GM19099 (cell line): ENCODE measurements around the gene EPHA3.

Source experiments
- POLR2A ChIP-seq: IDR thresholded peaks from 3 replicates; pipeline ENCODE4 v1.6.1; 2011; ENCODE audit warnings: low read depth; ENCODE audit not compliant: insufficient read length; ENCODE audit errors: extremely low read depth

The EPHA3 gene

DNA sequence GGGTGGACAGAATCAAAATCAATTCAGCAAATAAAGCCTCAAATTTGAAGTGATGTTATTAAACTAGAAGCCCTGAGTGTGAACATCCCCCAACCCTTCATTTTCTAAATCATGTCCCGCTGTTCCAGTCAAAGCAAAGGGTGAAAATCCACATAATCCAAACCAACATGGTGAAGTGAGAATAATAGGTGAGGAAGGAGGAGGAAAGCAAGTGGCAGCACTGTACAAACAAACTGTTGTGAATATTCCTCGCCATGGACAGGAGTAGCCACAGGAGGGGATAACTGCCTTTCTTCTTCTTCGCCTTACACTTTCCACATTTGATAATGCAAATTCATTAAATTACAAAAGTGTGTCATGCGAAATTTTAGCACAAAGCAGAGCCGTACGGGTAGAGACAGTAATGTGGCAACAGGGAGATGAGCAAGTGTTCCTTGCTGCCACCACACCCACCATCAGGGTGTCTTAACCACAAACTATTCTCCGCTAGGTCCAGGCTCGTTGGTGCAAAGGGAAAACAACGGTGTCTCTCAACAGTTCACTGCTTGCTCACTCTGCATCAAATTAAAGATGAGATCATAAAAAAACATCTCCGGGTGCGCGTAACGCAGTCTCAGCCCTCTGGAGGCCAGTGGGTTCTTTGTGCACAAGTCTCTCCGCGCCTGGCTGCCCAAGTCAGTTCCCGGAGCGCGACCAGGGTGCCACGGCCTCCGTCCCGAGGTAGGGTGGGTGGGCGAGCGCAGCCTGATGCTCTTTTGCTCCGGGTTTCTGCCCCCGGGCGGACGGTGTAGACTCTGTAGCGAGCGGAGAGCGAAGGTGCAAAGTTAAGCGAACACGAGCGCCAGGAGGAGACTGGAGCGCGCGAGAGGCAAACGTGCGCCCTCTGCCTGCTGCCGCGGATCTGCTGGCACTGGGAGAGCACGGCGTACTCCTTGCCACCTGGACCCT lies 6.7 kb downstream of the EPHA3 start:
- no peak for TF ChIP-seq POLR2A

GRCh38 chr3:89114841-89115223 lies 7.4 kb downstream of the EPHA3 start:
- TF ChIP-seq POLR2A, result no peak

- no peak for TF ChIP-seq POLR2A
Measured at GRCh38 chr3:89116476-89116875, 9.1 kb downstream of the EPHA3 start.

GRCh38 chr3:89138048-89138447 lies 30.6 kb downstream of the EPHA3 start:
- no peak for TF ChIP-seq POLR2A

DNA sequence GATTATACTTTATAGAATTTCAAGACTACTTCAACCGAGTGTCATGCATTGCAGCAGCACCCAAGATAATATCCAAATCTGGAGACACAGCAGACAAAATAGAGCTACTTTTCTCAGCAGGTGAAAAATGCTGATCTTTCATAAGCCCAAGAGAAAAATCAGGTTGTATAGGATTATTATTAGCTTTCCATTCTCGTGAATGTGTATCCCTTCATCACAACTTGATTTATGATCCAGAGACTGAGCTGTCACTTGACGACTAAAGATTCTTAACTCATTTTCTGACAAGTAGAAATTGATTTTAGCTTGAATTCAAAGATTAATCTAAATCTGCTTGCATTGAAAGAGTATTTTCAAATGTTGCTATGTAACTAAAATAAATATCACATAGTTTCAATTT lies 32.4 kb downstream of the EPHA3 start:
- no peak for TF ChIP-seq POLR2A

- no peak for TF ChIP-seq POLR2A
Measured at GRCh38 chr3:89144080-89144479, 36.7 kb downstream of the EPHA3 start.

GRCh38 chr3:89145995-89146394 lies 38.6 kb downstream of the EPHA3 start:
- TF ChIP-seq POLR2A, result no peak

DNA sequence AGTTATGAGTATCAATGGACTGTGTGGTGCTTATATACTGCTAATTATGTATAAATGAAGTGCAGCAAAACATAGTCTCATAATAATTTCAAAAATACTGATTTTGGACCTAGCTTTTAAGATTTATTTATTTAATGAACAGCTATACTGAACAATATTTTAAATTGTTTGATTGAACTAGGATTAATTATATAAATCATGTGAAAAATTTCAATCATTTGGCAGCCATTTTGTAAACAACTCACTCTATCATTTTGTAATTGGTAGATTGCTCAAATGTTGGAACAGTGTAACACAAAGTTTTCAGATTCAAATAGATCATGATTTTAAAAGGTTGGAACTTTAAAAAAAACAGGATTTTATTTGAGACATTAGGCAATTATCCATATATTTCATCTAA lies 47.0 kb downstream of the EPHA3 start:
- no peak for TF ChIP-seq POLR2A

DNA sequence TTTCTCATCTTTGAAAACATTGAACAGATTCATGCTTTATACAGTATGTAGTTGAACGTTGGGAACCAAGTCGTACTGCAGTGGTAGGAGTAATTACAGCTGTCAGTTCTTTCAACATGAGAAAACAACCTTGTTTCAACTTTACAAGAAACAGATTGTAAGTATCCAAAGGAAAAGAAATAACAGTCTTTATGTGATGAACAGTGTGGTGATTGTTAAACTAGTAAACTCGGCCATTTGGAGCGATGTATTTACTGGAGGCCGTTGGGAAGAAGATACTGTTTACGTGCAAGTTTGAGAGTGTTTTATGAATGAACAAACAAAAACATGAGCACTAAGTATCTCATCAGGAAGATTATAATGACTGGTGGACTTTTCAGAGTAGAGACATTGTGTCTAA lies 48.4 kb downstream of the EPHA3 start:
- no peak for TF ChIP-seq POLR2A

- no peak for TF ChIP-seq POLR2A
Measured at GRCh38 chr3:89157575-89157974, 50.2 kb downstream of the EPHA3 start.

GRCh38 chr3:89159605-89160004 lies 52.2 kb downstream of the EPHA3 start:
- no peak for TF ChIP-seq POLR2A

DNA sequence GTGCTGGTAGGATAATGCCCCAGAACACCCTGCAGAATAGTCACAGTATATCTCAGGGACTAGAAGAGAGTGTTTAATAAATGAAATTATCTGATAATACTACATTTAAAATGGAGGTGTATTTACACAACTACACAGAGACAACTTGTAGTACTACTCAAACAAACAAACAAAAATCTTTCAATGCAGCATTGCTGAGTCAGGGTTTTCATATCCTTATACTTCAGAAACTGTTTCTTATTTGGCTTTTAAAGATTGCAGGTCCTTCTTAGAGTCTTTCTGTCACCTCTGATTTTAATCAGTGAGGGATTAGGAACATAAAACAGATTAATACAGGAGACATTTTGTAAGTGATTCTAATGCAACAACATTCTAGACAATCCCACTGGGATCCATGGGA lies 57.4 kb downstream of the EPHA3 start:
- no peak for TF ChIP-seq POLR2A

- no peak for TF ChIP-seq POLR2A
Measured at GRCh38 chr3:89165636-89166263, 58.3 kb downstream of the EPHA3 start.

- TF ChIP-seq POLR2A, result no peak
Measured at GRCh38 chr3:89171687-89172545, 64.5 kb downstream of the EPHA3 start.

- TF ChIP-seq POLR2A, result no peak
Measured at GRCh38 chr3:89173546-89173945, 66.1 kb downstream of the EPHA3 start.

DNA sequence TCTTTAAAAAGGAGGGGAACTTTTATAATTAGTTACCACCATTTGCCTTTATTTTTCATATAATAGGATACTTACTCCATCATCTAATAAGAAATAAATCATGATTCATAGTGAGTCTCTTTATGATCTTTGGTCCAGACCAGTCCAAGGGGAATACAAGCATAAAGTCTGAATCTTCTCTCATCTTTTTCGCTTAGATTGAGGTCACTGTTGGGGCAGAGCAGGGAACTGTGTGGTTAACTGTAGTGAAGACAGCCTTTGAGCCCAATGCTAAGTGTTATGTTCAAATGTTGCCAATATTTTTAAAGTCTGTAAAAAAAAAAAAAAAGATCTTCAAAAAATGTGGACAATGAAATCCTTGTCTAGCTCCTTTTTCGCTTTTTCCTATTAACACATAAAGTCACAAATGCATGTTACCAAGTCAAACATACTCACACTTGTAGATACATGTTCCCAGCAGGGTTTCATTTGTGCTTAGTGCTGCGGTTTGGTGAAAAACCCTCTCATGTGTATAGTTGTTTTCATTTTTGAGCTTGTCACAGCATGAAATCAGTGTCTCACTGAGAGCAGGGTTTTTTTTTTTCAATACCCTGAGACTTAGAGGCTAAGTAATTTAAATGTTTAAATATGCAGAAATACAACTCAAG lies 72.1 kb downstream of the EPHA3 start:
- no peak for TF ChIP-seq POLR2A

- TF ChIP-seq POLR2A, result no peak
Measured at GRCh38 chr3:89180334-89180733, 72.9 kb downstream of the EPHA3 start.
